GM11168 (cell line): ENCODE data around the gene R3HDM2.

Experiments used
- in situ Hi-C: fragments of 300-500 bp; cut with MboI; formaldehyde crosslinking; loops from one replicate; pipeline ENCODE4 v1.12.0; 2022; ENCODE audit warnings: low sequenced_read_pairs; ENCODE audit not compliant: unreplicated experiment

R3HDM2 gene

GRCh38 chr12:57248934-57249742, 181.7 kb downstream of the R3HDM2 start:
- in situ Hi-C loops, result no loop called here

GRCh38 chr12:57247041-57247440, 183.8 kb downstream of the R3HDM2 start:
- in situ Hi-C loops, result no loop called here

- in situ Hi-C loops, result no loop called here
Measured at GRCh38 chr12:57244312-57244696, 186.5 kb downstream of the R3HDM2 start.

- in situ Hi-C loops, result no loop called here
Measured at GRCh38 chr12:57243521-57244311, 187.1 kb downstream of the R3HDM2 start.

GRCh38 chr12:57242691-57243454, 188.0 kb downstream of the R3HDM2 start:
- in situ Hi-C loops, result no loop called here

GRCh38 chr12:57242329-57242690, 188.5 kb downstream of the R3HDM2 start:
- in situ Hi-C loops, result no loop called here

GRCh38 chr12:57241402-57242310, 189.2 kb downstream of the R3HDM2 start:
- in situ Hi-C loops, result no loop called here

GRCh38 chr12:57240926-57241401, 189.9 kb downstream of the R3HDM2 start:
- in situ Hi-C loops, result no loop called here

- in situ Hi-C loops, result no loop called here
Measured at GRCh38 chr12:57240066-57240921, 190.5 kb downstream of the R3HDM2 start.

GRCh38 chr12:57239587-57240065, 191.2 kb downstream of the R3HDM2 start:
- in situ Hi-C loops, result no loop called here

- in situ Hi-C loops, result no loop called here
Measured at GRCh38 chr12:57238854-57239554, 191.8 kb downstream of the R3HDM2 start.

GRCh38 chr12:57237932-57238853, 192.7 kb downstream of the R3HDM2 start:
- in situ Hi-C loops, result no loop called here

- in situ Hi-C loops, result no loop called here
Measured at GRCh38 chr12:57237596-57237931, 193.3 kb downstream of the R3HDM2 start.

- in situ Hi-C loops, result no loop called here
Measured at GRCh38 chr12:57236925-57237595, 193.8 kb downstream of the R3HDM2 start.

GRCh38 chr12:57236201-57236924, 194.5 kb downstream of the R3HDM2 start:
- in situ Hi-C loops, result no loop called here

GRCh38 chr12:57235728-57236131, 195.1 kb downstream of the R3HDM2 start:
- in situ Hi-C loops, result no loop called here
